Natural killer cell (primary cell): ENCODE results near the gene SSR3. TPM values are rescaled to one million over a fixed set of nuclear protein-coding genes. Genes with fewer than 3 reads are reported as not detected.

Source experiments
- ATAC-seq, 3 donors: fragments of 150-1000 bp in 2 of 3; fragments of 200-7000 bp in 1 of 3; cut with Tn5 transposase; 1 replicate in 1 of 3; 2 replicates in 2 of 3; pipeline ENCODE4 v1.10.0; 2021; ENCODE audit warnings: mild to moderate bottlenecking in 2 of 3, moderate library complexity in 2 of 3
- DNase-seq, 2 donors: peaks; one replicate each; pipeline versions ENCODE4 v3.0.0 to v3.0.0-alpha.2; 2013 to 2021; ENCODE audit warnings: mixed read lengths in 1 of 2
- H3K27ac ChIP-seq: one replicate; pipeline ENCODE4 v1.5.1; 2013; ENCODE audit warnings: mild to moderate bottlenecking, low read length
- H3K27me3 ChIP-seq: one replicate; pipeline ENCODE4 v1.6.1; 2013; ENCODE audit warnings: low read length; ENCODE audit not compliant: control insufficient read depth, insufficient read depth
- H3K36me3 ChIP-seq: one replicate; pipeline ENCODE4 v1.6.1; 2013; ENCODE audit warnings: low read length; ENCODE audit not compliant: control insufficient read depth, insufficient read depth
- H3K4me1 ChIP-seq: one replicate; pipeline ENCODE4 v1.6.1; 2013; ENCODE audit warnings: low read length; ENCODE audit not compliant: control insufficient read depth, insufficient read depth
- H3K4me3 ChIP-seq: one replicate; pipeline ENCODE4 v1.5.1; 2013; ENCODE audit warnings: low read length
- H3K9me3 ChIP-seq: one replicate; pipeline ENCODE4 v1.6.1; 2013; ENCODE audit warnings: low read length; ENCODE audit not compliant: control insufficient read depth, insufficient read depth
- H3K27ac Mint-ChIP-seq, 2 donors: one replicate each; pipeline ENCODE4 v1.8.0; 2022; ENCODE audit warnings: mild to moderate bottlenecking in 2 of 2, mixed read lengths in 2 of 2, moderate library complexity in 1 of 2
- H3K27me3 Mint-ChIP-seq, 2 donors: one replicate each; pipeline ENCODE4 v1.8.0; 2022; ENCODE audit warnings: low read depth in 2 of 2, mixed read lengths in 2 of 2
- H3K36me3 Mint-ChIP-seq: one replicate; pipeline ENCODE4 v1.8.0; 2022; ENCODE audit warnings: mixed read lengths
- H3K4me1 Mint-ChIP-seq, 2 donors: one replicate each; pipeline ENCODE4 v1.8.0; 2022; ENCODE audit warnings: mixed read lengths in 2 of 2
- H3K4me3 Mint-ChIP-seq: one replicate; pipeline ENCODE4 v1.8.0; 2022; ENCODE audit warnings: mild to moderate bottlenecking, moderate library complexity, mixed read lengths
- H3K9me3 Mint-ChIP-seq, 2 donors: one replicate each; pipeline ENCODE4 v1.8.0; 2022; ENCODE audit warnings: mixed read lengths in 2 of 2
- WGBS: methylation state at CpG from one replicate; pipeline ENCODE4 v1.1.7; 2013; ENCODE audit warnings: missing lambda C conversion rate; ENCODE audit not compliant: insufficient coverage; 5-methylcytosine and 5-hydroxymethylcytosine counted together
- intact Hi-C: fragments of 100-400 bp; cut with micrococcal nuclease; formaldehyde crosslinking; loops from one replicate; pipeline ENCODE4 v1.14.2; 2022
- total RNA-seq, 4 donors: library from RNA; stranded (reverse); fragments of 120-200 nt in 1 of 4; gene quantifications; one replicate each; pipeline versions ENCODE4 v1.2.3 to v1.2.4, GENCODE V29; 2013 to 2022
- TF ChIP-seq, protein P1 (sequence below): fragments of 200-600 bp; IDR thresholded peaks from one replicate; pipeline ENCODE4 v1.8.0; 2022; ENCODE audit warnings: antibody characterized with exemption

Gene SSR3
- total RNA-seq, 3 donors from 2014 or later (not counting 1 experiment from before 2014, with no cell fraction given), result 60.7 to 75.1 (median 63.0) TPM

DNA sequence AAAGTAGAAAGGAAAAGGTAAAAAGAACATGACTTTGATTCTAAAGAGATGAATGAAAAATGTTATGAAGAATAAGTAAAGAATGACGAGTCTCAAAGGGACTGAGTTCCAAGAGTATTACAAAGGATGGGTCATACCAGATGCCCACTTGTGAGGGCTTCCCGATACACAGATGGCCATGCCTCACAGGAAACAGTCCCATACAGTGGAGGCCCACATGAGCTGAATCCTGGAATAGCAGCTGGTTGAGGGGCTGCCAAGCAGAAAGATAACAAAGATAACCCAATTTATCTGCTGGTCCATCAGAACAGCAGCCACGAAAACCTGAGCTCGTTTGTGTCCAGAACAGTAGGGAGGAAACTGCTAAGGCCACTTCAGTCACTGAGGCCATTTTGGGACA, 3.7 kb downstream of the SSR3 start:
- 94% methylated on average over 4 of the region's 4 CpGs for WGBS
- ATAC-seq, result no peak

DNA sequence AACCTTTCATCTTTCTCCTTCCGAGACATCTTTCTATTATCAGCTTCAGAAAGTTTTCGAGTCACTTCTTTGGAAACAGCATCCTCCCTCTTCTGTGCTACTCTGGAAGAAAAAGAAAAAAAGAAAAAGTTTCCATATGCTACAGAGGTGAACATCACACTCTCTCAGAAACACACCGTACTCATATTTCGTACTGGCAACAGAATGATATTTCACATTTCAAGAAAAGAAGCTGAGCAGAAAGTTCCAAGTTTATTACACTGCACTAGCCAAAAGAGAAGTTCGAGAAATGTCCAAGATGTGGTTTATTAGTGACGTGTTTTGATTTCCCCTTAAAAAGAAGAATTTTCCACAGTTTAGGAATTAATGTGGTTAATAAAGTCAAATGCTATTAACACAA, 6.0 kb downstream of the SSR3 start:
- H3K9me3 Mint-ChIP-seq, result no peaks in the 10 kb centered on the region
- no peak for DNase-seq
- Histone ChIP-seq H3K27ac (no peak overlapping the region), H3K27me3 (no peaks in the 10 kb centered on the region), H3K9me3 (no peaks in the 10 kb centered on the region), H3K36me3 (peaks cover 69% of the 10 kb centered on the region), H3K4me1 (peaks cover 1% of the 10 kb centered on the region), H3K4me3 (no peak overlapping the region)
- no peak for ATAC-seq
- no peaks in the 10 kb centered on the region for H3K27me3 Mint-ChIP-seq
- intact Hi-C loops, result no loop called here
- H3K4me3 Mint-ChIP-seq, result no peak overlapping the region
- TF ChIP-seq, protein P1, sequence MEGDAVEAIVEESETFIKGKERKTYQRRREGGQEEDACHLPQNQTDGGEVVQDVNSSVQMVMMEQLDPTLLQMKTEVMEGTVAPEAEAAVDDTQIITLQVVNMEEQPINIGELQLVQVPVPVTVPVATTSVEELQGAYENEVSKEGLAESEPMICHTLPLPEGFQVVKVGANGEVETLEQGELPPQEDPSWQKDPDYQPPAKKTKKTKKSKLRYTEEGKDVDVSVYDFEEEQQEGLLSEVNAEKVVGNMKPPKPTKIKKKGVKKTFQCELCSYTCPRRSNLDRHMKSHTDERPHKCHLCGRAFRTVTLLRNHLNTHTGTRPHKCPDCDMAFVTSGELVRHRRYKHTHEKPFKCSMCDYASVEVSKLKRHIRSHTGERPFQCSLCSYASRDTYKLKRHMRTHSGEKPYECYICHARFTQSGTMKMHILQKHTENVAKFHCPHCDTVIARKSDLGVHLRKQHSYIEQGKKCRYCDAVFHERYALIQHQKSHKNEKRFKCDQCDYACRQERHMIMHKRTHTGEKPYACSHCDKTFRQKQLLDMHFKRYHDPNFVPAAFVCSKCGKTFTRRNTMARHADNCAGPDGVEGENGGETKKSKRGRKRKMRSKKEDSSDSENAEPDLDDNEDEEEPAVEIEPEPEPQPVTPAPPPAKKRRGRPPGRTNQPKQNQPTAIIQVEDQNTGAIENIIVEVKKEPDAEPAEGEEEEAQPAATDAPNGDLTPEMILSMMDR, result no peak
- peaks cover 38% of the 10 kb centered on the region for H3K36me3 Mint-ChIP-seq
- H3K27ac Mint-ChIP-seq, result no peak overlapping the region
- H3K4me1 Mint-ChIP-seq, result peaks cover 52 to 59% of the 10 kb centered on the region in 2 donors
- WGBS, result 94% methylated on average over 3 of the region's 6 CpGs

More for the DNA sequence above, 3.7 kb downstream of the SSR3 start:
- H3K27me3 ChIP-seq, result no peaks in the 10 kb centered on the region
- H3K4me3 Mint-ChIP-seq, result peak overlapping the region; percentile 2
- H3K9me3 ChIP-seq, result no peaks in the 10 kb centered on the region
- H3K9me3 Mint-ChIP-seq, result no peaks in the 10 kb centered on the region
- H3K27ac Mint-ChIP-seq, result peak overlapping the region in 1 of 2 donors; percentile 37
- peaks cover 59 to 67% of the 10 kb centered on the region in 2 donors for H3K4me1 Mint-ChIP-seq
- no peaks in the 10 kb centered on the region for H3K27me3 Mint-ChIP-seq
- no peak overlapping the region for H3K4me3 ChIP-seq
- H3K27ac ChIP-seq, result no peak overlapping the region
- peaks cover 52% of the 10 kb centered on the region for H3K36me3 ChIP-seq
- H3K36me3 Mint-ChIP-seq, result peaks cover 37% of the 10 kb centered on the region
- TF ChIP-seq, protein P1, result no peak
- peaks cover 8% of the 10 kb centered on the region for H3K4me1 ChIP-seq
- intact Hi-C loops, result loop anchor here (10.0 kb wide), 3 partner anchors 274 to 696 kb away; partner anchors contain the start of genes LEKR1 and SLC33A1
- DNase-seq, result no peak

DNA sequence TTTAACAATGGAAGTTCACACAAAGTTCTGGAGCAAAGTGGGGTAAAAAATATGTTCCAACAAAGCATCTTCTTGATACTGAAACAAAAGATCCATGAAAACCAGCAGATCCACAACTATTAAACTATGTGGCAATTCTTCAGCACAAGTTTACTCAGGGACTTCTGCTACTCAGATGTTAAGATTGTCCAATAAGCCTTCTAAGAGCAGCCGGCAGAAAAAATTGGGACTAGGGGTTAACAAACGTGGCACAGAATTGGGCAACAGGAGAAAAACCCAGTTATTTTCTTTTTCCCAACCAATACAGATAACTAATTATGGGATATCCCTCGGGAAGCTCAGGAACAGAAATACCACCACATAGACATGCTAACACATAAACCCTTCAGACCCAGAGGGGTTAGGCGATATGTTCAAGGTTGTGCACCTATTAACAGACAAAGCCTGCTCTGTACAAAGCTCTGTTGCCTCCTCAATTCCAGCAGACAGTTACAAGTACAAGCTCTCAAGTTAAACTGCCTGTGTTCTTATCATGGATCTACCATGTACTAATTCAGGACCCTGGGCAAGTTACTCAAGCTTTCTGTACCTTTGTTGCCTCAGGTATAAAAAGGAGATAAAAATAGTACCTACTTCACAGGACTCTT, 6.8 kb downstream of the SSR3 start:
- intact Hi-C loops, result no loop called here
- Mint-ChIP-seq H3K4me3 (no peak overlapping the region), H3K9me3 (no peaks in the 10 kb centered on the region), H3K4me1 (peaks cover 45 to 51% of the 10 kb centered on the region in 2 donors), H3K27me3 (no peaks in the 10 kb centered on the region), H3K36me3 (peaks cover 40% of the 10 kb centered on the region), H3K27ac (no peak overlapping the region)
- ATAC-seq (no peak), DNase-seq (no peak)
- 93% methylated on average over 4 of the region's 4 CpGs for WGBS
- no peaks in the 10 kb centered on the region for H3K4me1 ChIP-seq
- no peak overlapping the region for H3K27ac ChIP-seq
- H3K27me3 ChIP-seq, result no peaks in the 10 kb centered on the region
- no peak overlapping the region for H3K4me3 ChIP-seq
- TF ChIP-seq, protein P1, result no peak
- H3K9me3 ChIP-seq, result no peaks in the 10 kb centered on the region
- peaks cover 76% of the 10 kb centered on the region for H3K36me3 ChIP-seq

DNA sequence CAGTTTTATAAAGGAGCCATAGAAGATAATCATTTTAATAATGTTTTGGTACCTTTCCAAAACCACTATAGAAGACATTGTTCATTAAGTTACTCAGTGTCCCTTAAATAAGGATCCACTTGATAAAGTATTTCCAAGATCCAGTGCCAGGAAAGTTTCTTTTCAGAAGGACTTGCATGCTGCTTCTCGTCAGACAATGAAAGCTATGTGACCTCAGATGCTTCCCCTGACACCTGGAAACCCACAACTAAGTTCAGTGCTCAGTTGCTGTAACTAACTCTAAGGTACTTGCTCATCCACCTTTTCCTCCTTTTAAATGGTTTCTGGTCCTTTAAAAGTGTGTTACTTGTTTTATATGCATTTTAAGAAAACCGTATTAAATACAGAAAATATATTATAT, 7.3 kb downstream of the SSR3 start:
- Mint-ChIP-seq H3K9me3 (no peaks in the 10 kb centered on the region), H3K27ac (no peak overlapping the region), H3K4me3 (no peak overlapping the region), H3K36me3 (peaks cover 45% of the 10 kb centered on the region), H3K4me1 (peaks cover 42 to 47% of the 10 kb centered on the region in 2 donors), H3K27me3 (no peaks in the 10 kb centered on the region)
- H3K27ac ChIP-seq, result no peak overlapping the region
- no peak for ATAC-seq
- no peak overlapping the region for H3K4me3 ChIP-seq
- H3K36me3 ChIP-seq, result peaks cover 80% of the 10 kb centered on the region
- H3K4me1 ChIP-seq, result no peaks in the 10 kb centered on the region
- H3K9me3 ChIP-seq, result no peaks in the 10 kb centered on the region
- H3K27me3 ChIP-seq, result no peaks in the 10 kb centered on the region
- DNase-seq, result no peak
- TF ChIP-seq, protein P1, result no peak
- WGBS, result 81% methylated on average over 1 of the region's 2 CpGs
- intact Hi-C loops, result no loop called here
